Tibial nerve (tissue), 4 donors: Measurements from ENCODE around the gene SAV1. TPM values are rescaled to one million over a fixed set of nuclear protein-coding genes. Genes with fewer than 3 reads are reported as not detected.

Experiments
- DNase-seq, 2 donors: peaks; one replicate each; pipeline ENCODE4 v3.0.0-alpha.2; 2019; ENCODE audit warnings: low spot score in 2 of 2
- H3K27ac ChIP-seq, 4 donors: fragments of 200-600 bp; sonication (generic) in 3 of 4; one replicate each; pipeline ENCODE4 v1.5.1; 2017 to 2019; ENCODE audit warnings: mild to moderate bottlenecking in 1 of 4
- H3K27me3 ChIP-seq, 2 donors: fragments of 200-600 bp; sonication (generic) in 1 of 2; one replicate each; pipeline versions ENCODE4 v1.5.1 to v1.6.0; 2017 to 2019
- H3K36me3 ChIP-seq, 3 donors: fragments of 200-600 bp; sonication (generic); one replicate each; pipeline ENCODE4 v1.5.1; 2018 to 2019
- H3K4me1 ChIP-seq, 4 donors: fragments of 200-600 bp; sonication (generic) in 3 of 4; one replicate each; pipeline ENCODE4 v1.5.1; 2017 to 2019
- H3K4me3 ChIP-seq, 4 donors: fragments of 200-600 bp; sonication (generic) in 3 of 4; one replicate each; pipeline ENCODE4 v1.5.1; 2017 to 2019; ENCODE audit warnings: mild to moderate bottlenecking in 1 of 4, moderate library complexity in 1 of 4
- H3K9me3 ChIP-seq, 4 donors: fragments of 200-600 bp; sonication (generic) in 3 of 4; one replicate each; pipeline ENCODE4 v1.5.1; 2017 to 2019
- CTCF ChIP-seq, 5 experiments: fragments of 200-600 bp in 3 of 5; fragments of 450-650 bp in 2 of 5; sonication (generic) in 3 of 5; IDR thresholded peaks; one replicate each; pipeline ENCODE4 v1.5.1; 2016 to 2019; ENCODE audit warnings: antibody characterized with exemption in 5 of 5, mild to moderate bottlenecking in 3 of 5, moderate library complexity in 2 of 5
- EP300 ChIP-seq, 2 donors: sonication (generic); formaldehyde crosslinking; IDR thresholded peaks; one replicate each; pipeline ENCODE4 v1.6.1; 2017; ENCODE audit warnings: antibody characterized with exemption in 2 of 2, mild to moderate bottlenecking in 1 of 2
- POLR2A ChIP-seq, 2 donors: fragments of 450-650 bp; IDR thresholded peaks; one replicate each; pipeline ENCODE4 v1.6.1; 2017; ENCODE audit warnings: antibody characterized with exemption in 2 of 2, mild to moderate bottlenecking in 2 of 2, moderate library complexity in 2 of 2
- WGBS, 2 donors: methylation state at CpG; one replicate each; pipeline ENCODE4 v1.1.5; 2018; 5-methylcytosine and 5-hydroxymethylcytosine counted together
- total RNA-seq, 4 donors: library from RNA; depleted of rRNA; stranded (reverse); fragments of >200 nt; gene quantifications; one replicate each; pipeline ENCODE4 v1.1.0, GENCODE V29; 2016

Gene SAV1
- total RNA-seq, 4 donors from 2014 or later: 35.1 to 62.3 (median 47.4) TPM

DNA sequence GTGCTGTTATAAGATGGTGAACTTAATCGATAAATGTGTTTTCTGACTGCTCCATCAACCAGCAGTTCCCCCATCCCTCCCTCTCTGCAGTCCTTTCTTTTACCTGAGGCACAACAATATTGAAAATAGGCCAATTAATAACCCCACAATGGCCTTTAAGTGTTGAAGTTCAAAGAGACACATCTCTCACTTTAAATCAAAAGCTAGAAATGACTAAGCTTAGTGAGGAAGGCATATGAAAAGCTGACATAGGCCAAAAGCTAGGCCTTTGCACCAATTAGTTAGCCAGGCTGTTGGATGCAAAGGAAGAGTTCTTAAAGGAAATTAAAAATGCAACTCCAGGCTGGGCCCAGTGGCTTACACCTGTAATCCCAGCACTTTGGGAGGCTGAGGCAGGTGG, 43.7 kb downstream of the SAV1 start:
- Histone ChIP-seq H3K27ac (no peak overlapping the region), H3K36me3 (peaks cover 0 to 63% (median 0%) of the 10 kb centered on the region in 3 donors), H3K9me3 (no peaks in the 10 kb centered on the region), H3K4me1 (peaks cover 0 to 11% (median 0%) of the 10 kb centered on the region in 4 donors), H3K4me3 (no peak overlapping the region), H3K27me3 (no peaks in the 10 kb centered on the region)
- no peak for TF ChIP-seq EP300 (IDR thresholded peaks at IDR 0.05)
- no peak for TF ChIP-seq CTCF (IDR thresholded peaks at IDR 0.05)
- TF ChIP-seq POLR2A (IDR thresholded peaks at IDR 0.05): no peak
- 86 to 94% methylated on average over 1 of the region's 1 CpG for WGBS, 2 donors
- DNase-seq: no peak

DNA sequence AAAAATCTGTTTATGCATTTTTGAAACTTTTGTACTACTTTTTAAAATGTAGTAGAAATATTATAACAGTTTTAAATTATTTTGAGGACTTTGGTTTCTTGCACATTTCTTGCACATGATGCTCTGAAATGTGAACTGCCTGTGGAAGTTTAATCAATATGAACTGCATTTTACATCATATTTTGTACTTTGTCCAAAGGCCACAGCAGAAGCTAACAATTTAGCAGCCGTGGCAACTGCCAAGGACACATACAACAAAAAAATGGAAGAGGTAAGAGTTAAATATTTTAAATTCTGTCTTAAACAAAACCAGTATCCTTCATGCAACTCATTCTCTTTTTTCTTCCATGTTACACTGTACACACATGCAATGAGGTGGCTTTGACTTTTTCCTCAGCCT, 45.1 kb downstream of the SAV1 start:
- WGBS, 2 donors: 53 to 66% methylated on average over 1 of the region's 1 CpG
- Histone ChIP-seq H3K36me3 (peaks cover 0 to 49% (median 0%) of the 10 kb centered on the region in 3 donors), H3K27ac (no peak overlapping the region), H3K9me3 (no peaks in the 10 kb centered on the region), H3K4me1 (peaks cover 0 to 11% (median 0%) of the 10 kb centered on the region in 4 donors), H3K27me3 (no peaks in the 10 kb centered on the region), H3K4me3 (no peak overlapping the region)
- no peak for TF ChIP-seq POLR2A (IDR thresholded peaks at IDR 0.05)
- DNase-seq: no peak

DNA sequence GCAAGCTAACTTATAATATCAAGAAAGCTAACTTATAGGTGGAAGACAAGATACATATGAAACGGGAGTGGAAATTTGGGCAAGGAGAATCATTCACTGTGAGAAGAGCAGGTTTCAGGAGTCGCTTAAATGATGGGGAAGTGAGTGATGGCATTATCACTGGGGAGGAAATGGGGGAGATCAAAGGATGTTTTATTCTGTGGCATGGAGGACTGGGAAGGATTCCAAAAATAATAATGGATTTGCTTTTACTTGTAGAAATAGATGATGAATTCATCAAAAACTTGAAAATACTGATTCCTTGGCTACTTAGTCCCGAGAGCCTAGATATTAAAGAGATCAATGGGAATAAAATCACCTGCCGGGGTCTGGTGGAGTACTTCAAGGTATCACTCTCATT, 47.8 kb downstream of the SAV1 start:
- H3K4me3 ChIP-seq: no peak overlapping the region
- 62 to 69% methylated on average over 4 of the region's 4 CpGs for WGBS, 2 donors
- peaks cover 0 to 11% (median 0%) of the 10 kb centered on the region in 4 donors for H3K4me1 ChIP-seq
- no peaks in the 10 kb centered on the region for H3K27me3 ChIP-seq
- DNase-seq: no peak
- H3K9me3 ChIP-seq: no peaks in the 10 kb centered on the region
- H3K36me3 ChIP-seq: peaks cover 0 to 36% (median 3%) of the 10 kb centered on the region in 3 donors
- no peak for TF ChIP-seq CTCF (IDR thresholded peaks at IDR 0.05)
- no peak for TF ChIP-seq POLR2A (IDR thresholded peaks at IDR 0.05)
- no peak for TF ChIP-seq EP300 (IDR thresholded peaks at IDR 0.05)
- no peak overlapping the region for H3K27ac ChIP-seq

DNA sequence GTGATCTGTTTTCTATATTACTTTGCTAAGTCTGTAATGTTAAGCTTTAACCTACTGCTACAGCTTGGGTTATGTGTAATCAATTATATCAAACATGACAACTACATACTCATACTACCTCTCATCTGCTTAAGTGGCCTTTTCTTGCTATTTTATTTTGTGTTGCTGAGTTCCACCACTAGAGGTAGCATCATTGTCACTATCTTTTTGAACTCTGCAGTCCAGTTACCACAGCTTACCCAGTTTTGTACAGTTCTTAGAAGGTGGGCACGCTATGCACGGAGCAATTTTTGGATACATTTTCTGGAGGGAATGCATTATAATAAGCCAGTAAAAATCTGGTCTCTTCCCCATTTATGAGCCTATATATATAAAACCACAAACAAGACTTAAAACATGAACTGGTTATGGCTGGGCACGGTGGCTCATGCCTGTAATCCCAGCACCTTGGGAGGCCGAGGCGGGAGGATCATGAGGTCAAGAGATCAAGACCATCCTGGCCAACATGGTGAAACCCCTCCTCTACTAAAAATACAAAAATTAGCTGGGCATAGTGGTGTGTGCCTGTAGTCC, 48.5 kb downstream of the SAV1 start:
- Histone ChIP-seq H3K27ac (no peak overlapping the region), H3K36me3 (peaks cover 0 to 29% (median 3%) of the 10 kb centered on the region in 3 donors), H3K27me3 (no peaks in the 10 kb centered on the region), H3K4me1 (peaks cover 0 to 11% (median 0%) of the 10 kb centered on the region in 4 donors), H3K4me3 (no peak overlapping the region), H3K9me3 (no peaks in the 10 kb centered on the region)
- 75 to 81% methylated on average over 5 of the region's 5 CpGs for WGBS, 2 donors
- no peak for DNase-seq
- TF ChIP-seq POLR2A (IDR thresholded peaks at IDR 0.05): no peak
- TF ChIP-seq CTCF (IDR thresholded peaks at IDR 0.05): peak; percentile 23 to 63 (median 44)
- TF ChIP-seq EP300 (IDR thresholded peaks at IDR 0.05): no peak

DNA sequence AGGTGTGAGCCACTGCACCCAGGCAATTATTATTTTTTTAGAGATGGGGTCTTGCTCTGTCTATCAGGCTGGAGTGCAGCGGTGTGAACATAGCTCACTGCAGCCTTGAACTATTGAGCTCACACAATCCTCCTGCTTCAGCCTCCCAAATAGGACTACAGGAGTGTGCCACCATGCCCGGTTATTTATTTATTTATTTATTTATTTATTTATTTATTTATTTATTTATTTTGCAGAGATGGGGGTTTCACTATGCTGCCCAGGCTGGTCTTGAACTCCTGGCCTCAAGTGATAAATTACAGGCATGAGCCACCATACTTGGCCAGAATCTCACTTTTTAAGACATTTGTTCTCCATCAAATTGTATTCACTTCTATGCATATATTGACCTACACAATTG, 51.8 kb downstream of the SAV1 start:
- peaks cover 0 to 11% (median 3%) of the 10 kb centered on the region in 3 donors for H3K36me3 ChIP-seq
- WGBS, 2 donors: 93 to 97% methylated on average over 2 of the region's 2 CpGs
- peaks cover 0 to 16% (median 0%) of the 10 kb centered on the region in 4 donors for H3K4me1 ChIP-seq
- no peaks in the 10 kb centered on the region for H3K9me3 ChIP-seq
- DNase-seq: no peak
- H3K4me3 ChIP-seq: no peak overlapping the region
- H3K27ac ChIP-seq: peak overlapping the region in 2 of 4 donors; percentile 51 to 65
- no peaks in the 10 kb centered on the region for H3K27me3 ChIP-seq
- no peak for TF ChIP-seq EP300 (IDR thresholded peaks at IDR 0.05)
- TF ChIP-seq CTCF (IDR thresholded peaks at IDR 0.05): no peak
